HUES64 (cell line): Measurements from ENCODE around the gene SCYGR4. TPM values are rescaled to one million over a fixed set of nuclear protein-coding genes. Genes with fewer than 3 reads are reported as not detected.
A peak's percentile ranks its signal among the peaks of the same experiment; 100 is the strongest.

Source experiments
- H3K27ac ChIP-seq: 2 replicates; pipeline ENCODE4 v1.7.0; 2013; ENCODE audit warnings: low read depth, low read length, inconsistent platforms
- H3K27me3 ChIP-seq: 2 replicates; pipeline ENCODE4 v1.6.1; 2013; ENCODE audit warnings: mild to moderate bottlenecking, low read length; ENCODE audit not compliant: insufficient read depth
- H3K36me3 ChIP-seq: 2 replicates; pipeline ENCODE4 v1.6.1; 2013; ENCODE audit warnings: mild to moderate bottlenecking, low read length; ENCODE audit not compliant: insufficient read depth
- H3K4me1 ChIP-seq: 2 replicates; pipeline ENCODE4 v1.6.1; 2013; ENCODE audit warnings: mild to moderate bottlenecking, low read length, moderate library complexity; ENCODE audit not compliant: insufficient read depth
- H3K4me3 ChIP-seq: 2 replicates; pipeline ENCODE4 v1.5.1; 2013; ENCODE audit warnings: mild to moderate bottlenecking, low read length, moderate library complexity
- H3K9ac ChIP-seq: 2 replicates; pipeline ENCODE4 v1.6.1; 2013; ENCODE audit warnings: mild to moderate bottlenecking, low read depth, low read length
- H3K9me3 ChIP-seq: 2 replicates; pipeline ENCODE4 v1.6.1; 2013; ENCODE audit warnings: low read depth, low read length; ENCODE audit not compliant: insufficient read depth
- WGBS: fragments of 150-250, 120-280 bp; methylation state at CpG from one replicate; pipeline ENCODE4 v1.1.7; 2013; ENCODE audit warnings: missing lambda C conversion rate; 5-methylcytosine and 5-hydroxymethylcytosine counted together
- polyA plus RNA-seq, 2 experiments: library from polyadenylated mRNA; stranded (reverse); fragments of 50-300 nt; gene quantifications; one replicate each; pipeline ENCODE4 v1.2.3, GENCODE V29; 2013

SCYGR4 gene
- not detected for polyA plus RNA-seq (2013, experiment 1 of 2)
- polyA plus RNA-seq (2013, experiment 2 of 2), result not detected

GRCh38 chr2:227617316-227618230, at the start of gene SCYGR4:
Gene SCYGR4 (plus strand): TSS chr2:227617498. CDS start chr2:227617498, 0 bp downstream.
- Histone ChIP-seq H3K4me3 (no peak within 1 kb of the TSS), H3K4me1 (peaks cover 10% of the 10 kb centered on the region; the same call in 1 of the 2 replicates), H3K27me3 (no peaks in the 10 kb centered on the region), H3K9me3 (0 out of 2 replicates have a peak, but pooled peaks cover 1% of the 10 kb centered on the region), H3K9ac (no peak within 1 kb of the TSS), H3K27ac (no peak within 1 kb of the TSS), H3K36me3 (no peaks in the 10 kb centered on the region)
- WGBS, result 92% methylated on average over 17 of the region's 20 CpGs

GRCh38 chr2:227568852-227569169, 48.5 kb upstream of the SCYGR4 start:
- WGBS, result 100% methylated on average over 2 of the region's 2 CpGs
- peaks cover 6% of the 10 kb centered on the region; the same call in 1 of the 2 replicates for H3K4me1 ChIP-seq
- H3K27me3 ChIP-seq, result no peaks in the 10 kb centered on the region
- H3K36me3 ChIP-seq, result no peaks in the 10 kb centered on the region
- no peaks in the 10 kb centered on the region for H3K9me3 ChIP-seq
- no peak overlapping the region for H3K9ac ChIP-seq
- H3K4me3 ChIP-seq, result no peak overlapping the region
- no peak overlapping the region for H3K27ac ChIP-seq

- WGBS, result 67% methylated on average over 1 of the region's 1 CpG
- no peaks in the 10 kb centered on the region for H3K36me3 ChIP-seq
- H3K9me3 ChIP-seq, result no peaks in the 10 kb centered on the region
- H3K9ac ChIP-seq, result no peak overlapping the region
- H3K4me1 ChIP-seq, result 0 out of 2 replicates have a peak, but pooled peaks cover 6% of the 10 kb centered on the region
- no peaks in the 10 kb centered on the region for H3K27me3 ChIP-seq
- no peak overlapping the region for H3K27ac ChIP-seq
- no peak overlapping the region for H3K4me3 ChIP-seq
Measured at GRCh38 chr2:227570615-227571014, 46.7 kb upstream of the SCYGR4 start.

- no peak overlapping the region for H3K4me3 ChIP-seq
- H3K27ac ChIP-seq, result no peak overlapping the region
- H3K27me3 ChIP-seq, result no peaks in the 10 kb centered on the region
- no peaks in the 10 kb centered on the region for H3K36me3 ChIP-seq
- H3K9me3 ChIP-seq, result no peaks in the 10 kb centered on the region
- no peak overlapping the region for H3K9ac ChIP-seq
- H3K4me1 ChIP-seq, result peaks cover 10% of the 10 kb centered on the region; the same call in 1 of the 2 replicates
Measured at GRCh38 chr2:227576110-227576509, 41.2 kb upstream of the SCYGR4 start.

- WGBS, result 61% methylated on average over 1 of the region's 2 CpGs
- no peaks in the 10 kb centered on the region for H3K27me3 ChIP-seq
- H3K36me3 ChIP-seq, result no peaks in the 10 kb centered on the region
- no peak overlapping the region for H3K27ac ChIP-seq
- no peak overlapping the region for H3K9ac ChIP-seq
- H3K9me3 ChIP-seq, result peaks cover 2% of the 10 kb centered on the region; the same call in 1 of the 2 replicates
- peaks cover 10% of the 10 kb centered on the region; the same call in 1 of the 2 replicates for H3K4me1 ChIP-seq
- no peak overlapping the region for H3K4me3 ChIP-seq
Measured at GRCh38 chr2:227576812-227577211, 40.5 kb upstream of the SCYGR4 start.

GRCh38 chr2:227577555-227577954, 39.7 kb upstream of the SCYGR4 start:
- Histone ChIP-seq H3K27me3 (no peaks in the 10 kb centered on the region), H3K4me1 (peaks cover 10% of the 10 kb centered on the region; the same call in 1 of the 2 replicates), H3K27ac (peak overlapping the region; percentile 7; the same call in 1 of the 2 replicates), H3K36me3 (no peaks in the 10 kb centered on the region), H3K9me3 (peaks cover 9% of the 10 kb centered on the region), H3K4me3 (no peak overlapping the region), H3K9ac (no peak overlapping the region)
- WGBS, result 88% methylated on average over 2 of the region's 2 CpGs

- Histone ChIP-seq H3K9ac (no peak overlapping the region), H3K27ac (no peak overlapping the region), H3K4me1 (peaks cover 10% of the 10 kb centered on the region; the same call in 1 of the 2 replicates), H3K36me3 (no peaks in the 10 kb centered on the region), H3K27me3 (no peaks in the 10 kb centered on the region), H3K4me3 (no peak overlapping the region), H3K9me3 (peaks cover 16% of the 10 kb centered on the region)
- 91% methylated on average over 2 of the region's 2 CpGs for WGBS
Measured at GRCh38 chr2:227578642-227579041, 38.7 kb upstream of the SCYGR4 start.

- WGBS, result 100% methylated on average over 1 of the region's 1 CpG
- Histone ChIP-seq H3K4me3 (no peak overlapping the region), H3K27ac (no peak overlapping the region), H3K9ac (no peak overlapping the region), H3K36me3 (no peaks in the 10 kb centered on the region), H3K4me1 (peaks cover 10% of the 10 kb centered on the region; the same call in 1 of the 2 replicates), H3K9me3 (peaks cover 16% of the 10 kb centered on the region), H3K27me3 (no peaks in the 10 kb centered on the region)
Measured at GRCh38 chr2:227579791-227580190, 37.5 kb upstream of the SCYGR4 start.

GRCh38 chr2:227582369-227582768, 34.9 kb upstream of the SCYGR4 start:
- no peaks in the 10 kb centered on the region for H3K36me3 ChIP-seq
- H3K4me3 ChIP-seq, result no peak overlapping the region
- H3K9me3 ChIP-seq, result peaks cover 16% of the 10 kb centered on the region
- no peaks in the 10 kb centered on the region for H3K27me3 ChIP-seq
- no peak overlapping the region for H3K27ac ChIP-seq
- peaks cover 4% of the 10 kb centered on the region; the same call in 1 of the 2 replicates for H3K4me1 ChIP-seq
- no peak overlapping the region for H3K9ac ChIP-seq

GRCh38 chr2:227592694-227593387, 24.5 kb upstream of the SCYGR4 start:
- no peaks in the 10 kb centered on the region for H3K36me3 ChIP-seq
- H3K9ac ChIP-seq, result no peak overlapping the region
- WGBS, result 90% methylated on average over 1 of the region's 1 CpG
- H3K4me3 ChIP-seq, result no peak overlapping the region
- no peaks in the 10 kb centered on the region for H3K27me3 ChIP-seq
- no peak overlapping the region for H3K27ac ChIP-seq
- peaks cover 4% of the 10 kb centered on the region; the same call in 1 of the 2 replicates for H3K4me1 ChIP-seq
- no peaks in the 10 kb centered on the region; the same call in 1 of the 2 replicates for H3K9me3 ChIP-seq

GRCh38 chr2:227595797-227596196, 21.5 kb upstream of the SCYGR4 start:
- Histone ChIP-seq H3K27me3 (no peaks in the 10 kb centered on the region), H3K9ac (no peak overlapping the region), H3K9me3 (no peaks in the 10 kb centered on the region), H3K4me3 (no peak overlapping the region), H3K36me3 (no peaks in the 10 kb centered on the region), H3K27ac (no peak overlapping the region), H3K4me1 (peaks cover 6% of the 10 kb centered on the region; the same call in 1 of the 2 replicates)
- WGBS, result 61% methylated on average over 3 of the region's 4 CpGs
